Measurements from ENCODE around the gene TMEM214.
A peak's percentile ranks its signal among the peaks of the same experiment; 100 is the strongest.

Gene TMEM214

GRCh38 chr2:27027211-27027651, 5.5 kb upstream of the TMEM214 start:
- Histone ChIP-seq H3K27me3 (ENCODE audit: control insufficient read depth, insufficient read depth, low read length) (no peaks in the 10 kb centered on the region), H3K4me1 (ENCODE audit: control insufficient read depth, insufficient read depth, low read length) (no peaks in the 10 kb centered on the region), H3K9me3 (ENCODE audit: control insufficient read depth, low read length) (no peaks in the 10 kb centered on the region), H3K9ac (ENCODE audit: low read length) (no peak overlapping the region), H3K36me3 (ENCODE audit: control insufficient read depth, insufficient read depth, low read length) (peaks cover 7% of the 10 kb centered on the region), H3K4me3 (ENCODE audit: low read length) (no peak overlapping the region)

- no peak overlapping the region for H3K4me3 ChIP-seq (ENCODE audit: low read length)
- H3K27me3 ChIP-seq (ENCODE audit: control insufficient read depth, insufficient read depth, low read length) = no peaks in the 10 kb centered on the region
- no peaks in the 10 kb centered on the region for H3K36me3 ChIP-seq (ENCODE audit: control insufficient read depth, insufficient read depth, low read length)
- H3K9me3 ChIP-seq (ENCODE audit: control insufficient read depth, low read length) = no peaks in the 10 kb centered on the region
- no peak overlapping the region for H3K9ac ChIP-seq (ENCODE audit: low read length)
- peaks cover 5% of the 10 kb centered on the region for H3K4me1 ChIP-seq (ENCODE audit: control insufficient read depth, insufficient read depth, low read length)
Measured at GRCh38 chr2:27029051-27029450, 3.7 kb upstream of the TMEM214 start.

- Histone ChIP-seq H3K27me3 (ENCODE audit: control insufficient read depth, insufficient read depth, low read length) (no peaks in the 10 kb centered on the region), H3K4me3 (ENCODE audit: low read length) (peak overlapping the region; percentile 91), H3K9ac (ENCODE audit: low read length) (peak overlapping the region; percentile 87), H3K4me1 (ENCODE audit: control insufficient read depth, insufficient read depth, low read length) (peaks cover 15% of the 10 kb centered on the region), H3K9me3 (ENCODE audit: control insufficient read depth, low read length) (no peaks in the 10 kb centered on the region), H3K36me3 (ENCODE audit: control insufficient read depth, insufficient read depth, low read length) (peaks cover 26% of the 10 kb centered on the region)
Measured at GRCh38 chr2:27033253-27033852, 588 bp downstream of the TMEM214 start.

- Histone ChIP-seq H3K4me3 (ENCODE audit: low read length) (no peak overlapping the region), H3K9me3 (ENCODE audit: control insufficient read depth, low read length) (no peaks in the 10 kb centered on the region), H3K4me1 (ENCODE audit: control insufficient read depth, insufficient read depth, low read length) (peaks cover 15% of the 10 kb centered on the region), H3K9ac (ENCODE audit: low read length) (no peak overlapping the region), H3K27me3 (ENCODE audit: control insufficient read depth, insufficient read depth, low read length) (no peaks in the 10 kb centered on the region), H3K36me3 (ENCODE audit: control insufficient read depth, insufficient read depth, low read length) (peaks cover 31% of the 10 kb centered on the region)
Measured at GRCh38 chr2:27038012-27038411, 5.2 kb downstream of the TMEM214 start.

GRCh38 chr2:27038631-27039339, 6.0 kb downstream of the TMEM214 start:
- H3K4me1 ChIP-seq (ENCODE audit: control insufficient read depth, insufficient read depth, low read length) = peaks cover 13% of the 10 kb centered on the region
- peaks cover 31% of the 10 kb centered on the region for H3K36me3 ChIP-seq (ENCODE audit: control insufficient read depth, insufficient read depth, low read length)
- no peak overlapping the region for H3K9ac ChIP-seq (ENCODE audit: low read length)
- no peak overlapping the region for H3K4me3 ChIP-seq (ENCODE audit: low read length)
- H3K9me3 ChIP-seq (ENCODE audit: control insufficient read depth, low read length) = no peaks in the 10 kb centered on the region
- no peaks in the 10 kb centered on the region for H3K27me3 ChIP-seq (ENCODE audit: control insufficient read depth, insufficient read depth, low read length)

GRCh38 chr2:27039426-27039825, 6.7 kb downstream of the TMEM214 start:
- H3K4me1 ChIP-seq (ENCODE audit: control insufficient read depth, insufficient read depth, low read length) = peaks cover 6% of the 10 kb centered on the region
- H3K27me3 ChIP-seq (ENCODE audit: control insufficient read depth, insufficient read depth, low read length) = no peaks in the 10 kb centered on the region
- peaks cover 31% of the 10 kb centered on the region for H3K36me3 ChIP-seq (ENCODE audit: control insufficient read depth, insufficient read depth, low read length)
- no peaks in the 10 kb centered on the region for H3K9me3 ChIP-seq (ENCODE audit: control insufficient read depth, low read length)
- no peak overlapping the region for H3K9ac ChIP-seq (ENCODE audit: low read length)
- H3K4me3 ChIP-seq (ENCODE audit: low read length) = no peak overlapping the region

- Histone ChIP-seq H3K27me3 (ENCODE audit: control insufficient read depth, insufficient read depth, low read length) (no peaks in the 10 kb centered on the region), H3K36me3 (ENCODE audit: control insufficient read depth, insufficient read depth, low read length) (peaks cover 31% of the 10 kb centered on the region)
Measured at GRCh38 chr2:27039871-27040270, 7.1 kb downstream of the TMEM214 start.

GRCh38 chr2:27040282-27040681, 7.5 kb downstream of the TMEM214 start:
- Histone ChIP-seq H3K36me3 (ENCODE audit: control insufficient read depth, insufficient read depth, low read length) (peaks cover 29% of the 10 kb centered on the region), H3K4me3 (ENCODE audit: low read length) (no peak overlapping the region), H3K4me1 (ENCODE audit: control insufficient read depth, insufficient read depth, low read length) (no peaks in the 10 kb centered on the region), H3K9me3 (ENCODE audit: control insufficient read depth, low read length) (no peaks in the 10 kb centered on the region), H3K9ac (ENCODE audit: low read length) (no peak overlapping the region), H3K27me3 (ENCODE audit: control insufficient read depth, insufficient read depth, low read length) (no peaks in the 10 kb centered on the region)

More at GRCh38 chr2:27039871-27040270, 7.1 kb downstream of the TMEM214 start:
- Histone ChIP-seq H3K4me1 (ENCODE audit: control insufficient read depth, insufficient read depth, low read length) (peaks cover 2% of the 10 kb centered on the region), H3K9me3 (ENCODE audit: control insufficient read depth, low read length) (no peaks in the 10 kb centered on the region), H3K4me3 (ENCODE audit: low read length) (no peak overlapping the region), H3K9ac (ENCODE audit: low read length) (no peak overlapping the region)

GRCh38 chr2:27041752-27042151, 9.0 kb downstream of the TMEM214 start:
- no peak overlapping the region for H3K9ac ChIP-seq (ENCODE audit: low read length)
- no peaks in the 10 kb centered on the region for H3K9me3 ChIP-seq (ENCODE audit: control insufficient read depth, low read length)
- H3K27me3 ChIP-seq (ENCODE audit: control insufficient read depth, insufficient read depth, low read length) = no peaks in the 10 kb centered on the region
- H3K36me3 ChIP-seq (ENCODE audit: control insufficient read depth, insufficient read depth, low read length) = peaks cover 16% of the 10 kb centered on the region
- H3K4me3 ChIP-seq (ENCODE audit: low read length) = no peak overlapping the region
- no peaks in the 10 kb centered on the region for H3K4me1 ChIP-seq (ENCODE audit: control insufficient read depth, insufficient read depth, low read length)

GRCh38 chr2:27042159-27042661, 9.4 kb downstream of the TMEM214 start:
- H3K36me3 ChIP-seq (ENCODE audit: control insufficient read depth, insufficient read depth, low read length) = peaks cover 12% of the 10 kb centered on the region
- no peak overlapping the region for H3K9ac ChIP-seq (ENCODE audit: low read length)
- no peaks in the 10 kb centered on the region for H3K9me3 ChIP-seq (ENCODE audit: control insufficient read depth, low read length)
- no peaks in the 10 kb centered on the region for H3K27me3 ChIP-seq (ENCODE audit: control insufficient read depth, insufficient read depth, low read length)
- H3K4me1 ChIP-seq (ENCODE audit: control insufficient read depth, insufficient read depth, low read length) = no peaks in the 10 kb centered on the region
- no peak overlapping the region for H3K4me3 ChIP-seq (ENCODE audit: low read length)

GRCh38 chr2:27042985-27043634, 10.3 kb downstream of the TMEM214 start:
- Histone ChIP-seq H3K9ac (ENCODE audit: low read length) (no peak overlapping the region), H3K4me1 (ENCODE audit: control insufficient read depth, insufficient read depth, low read length) (no peaks in the 10 kb centered on the region), H3K36me3 (ENCODE audit: control insufficient read depth, insufficient read depth, low read length) (peaks cover 5% of the 10 kb centered on the region), H3K4me3 (ENCODE audit: low read length) (no peak overlapping the region), H3K9me3 (ENCODE audit: control insufficient read depth, low read length) (no peaks in the 10 kb centered on the region), H3K27me3 (ENCODE audit: control insufficient read depth, insufficient read depth, low read length) (no peaks in the 10 kb centered on the region)

All from mucosa of stomach (tissue), 1 donor.